Activated gamma-delta T cell (primary cell): ENCODE results near the gene SMAD9.

Source experiments
- DNase-seq: peaks from one replicate; lab custom pipeline; 2025; lab: John Stamatoyannopoulos, UW

Gene SMAD9

GRCh38 chr13:36817996-36818803 lies 101.8 kb downstream of the SMAD9 start:
- no peak for DNase-seq

GRCh38 chr13:36815062-36815461 lies 105.0 kb downstream of the SMAD9 start:
- DNase-seq = no peak

GRCh38 chr13:36814465-36814864 lies 105.6 kb downstream of the SMAD9 start:
- no peak for DNase-seq

- no peak for DNase-seq
Measured at GRCh38 chr13:36813225-36813624, 106.8 kb downstream of the SMAD9 start.

- DNase-seq = no peak
Measured at GRCh38 chr13:36807616-36808015, 112.4 kb downstream of the SMAD9 start.

GRCh38 chr13:36806102-36806501 lies 113.9 kb downstream of the SMAD9 start:
- DNase-seq = no peak

- DNase-seq = no peak
Measured at GRCh38 chr13:36804588-36804987, 115.5 kb downstream of the SMAD9 start.

- no peak for DNase-seq
Measured at GRCh38 chr13:36801035-36801434, 119.0 kb downstream of the SMAD9 start.

- DNase-seq = no peak
Measured at GRCh38 chr13:36796052-36796451, 124.0 kb downstream of the SMAD9 start.

GRCh38 chr13:36795463-36795862 lies 124.6 kb downstream of the SMAD9 start:
- DNase-seq = no peak
